GM12878 (cell line): ENCODE results near the gene PHC1. TPM values are rescaled to one million over a fixed set of nuclear protein-coding genes. Genes with fewer than 3 reads are reported as not detected.

Experiments
- ATAC-seq: fragments of 200-7000 bp; cut with Tn5 transposase; 3 replicates; pipeline ENCODE4 v1.9.1; 2020; ENCODE audit warnings: mild to moderate bottlenecking, moderate library complexity
- BruUV-seq: library from RNA; stranded (reverse); fragments of 400-500 nt; replicated peaks from 2 replicates; lab custom pipeline; 2021; lab: Mats Ljungman, UMichigan
- CTCF ChIA-PET: fragments of 300-600 bp; sonication (Branson Sonifier 250); formaldehyde crosslinking; extraction: SDS; loops from one replicate; lab custom pipeline; 2021; ENCODE audit warnings: inconsistent platforms; lab: Yijun Ruan, JAX
- POLR2A ChIA-PET: fragments of 350-600 bp; formaldehyde crosslinking; extraction: SDS; loops from one replicate; lab custom pipeline; 2021; ENCODE audit warnings: inconsistent platforms; lab: Charles Lee
- RAD21 ChIA-PET: fragments of 300-600 bp; sonication (Branson Sonifier 250); formaldehyde crosslinking; loops from one replicate; lab custom pipeline; 2023; ENCODE audit warnings: antibody characterized with exemption; ENCODE audit not compliant: unreplicated experiment; lab: Charles Lee
- SMC1A ChIA-PET: fragments of 300-600 bp; sonication (Branson Sonifier 250); formaldehyde crosslinking; loops from one replicate; lab custom pipeline; 2023; ENCODE audit not compliant: unreplicated experiment, uncharacterized antibody; lab: Charles Lee
- DNase-seq: peaks from one replicate; pipeline ENCODE4 v3.0.0-alpha.2; 2011; ENCODE audit warnings: low read depth, low spot score
- FAIRE-seq: peaks from 3 replicates; lab custom pipeline; 2011; peaks lifted over from hg19 to GRCh38; lab: Jason Lieb, UNC
- H2AFZ ChIP-seq: 2 replicates; pipeline ENCODE4 v1.6.0; 2011; ENCODE audit warnings: low read depth, low read length, control low read depth; ENCODE audit not compliant: control insufficient read depth
- H3K27ac ChIP-seq: 2 replicates; pipeline ENCODE4 v1.5.1; 2011; ENCODE audit warnings: control low read depth; ENCODE audit not compliant: control insufficient read depth, insufficient read depth
- H3K27me3 ChIP-seq, 2 experiments: replicated peaks in 1 of 2; 2 replicates each; pipeline versions ENCODE4 v1.6.0 to v1.6.1; 2011; ENCODE audit warnings: low read length in 1 of 2; ENCODE audit not compliant: control insufficient read depth in 2 of 2, insufficient read depth in 2 of 2
- H3K36me3 ChIP-seq, 2 experiments: 2 replicates each; pipeline ENCODE4 v1.5.1; 2011; ENCODE audit warnings: low read length in 1 of 2; ENCODE audit not compliant: control insufficient read depth in 2 of 2, insufficient read depth in 2 of 2
- H3K4me1 ChIP-seq: 2 replicates; pipeline ENCODE4 v1.6.1; 2011; ENCODE audit warnings: mild to moderate bottlenecking, low read length, moderate library complexity, mixed read lengths; ENCODE audit not compliant: control insufficient read depth, insufficient read depth
- H3K4me2 ChIP-seq: 2 replicates; pipeline ENCODE4 v1.6.0; 2011; ENCODE audit warnings: control low read depth; ENCODE audit not compliant: control insufficient read depth, insufficient read depth
- H3K4me3 ChIP-seq: fragments of 200-600 bp; sonication (generic); 2 replicates; pipeline ENCODE4 v1.5.1; 2016
- H3K79me2 ChIP-seq: 2 replicates; pipeline ENCODE4 v1.6.0; 2011; ENCODE audit warnings: low read length; ENCODE audit not compliant: control insufficient read depth, insufficient read depth
- H3K9ac ChIP-seq: 2 replicates; pipeline ENCODE4 v1.8.0; 2011; ENCODE audit warnings: low read length, control low read depth, mixed read lengths; ENCODE audit not compliant: control insufficient read depth, insufficient read depth
- H3K9me3 ChIP-seq: replicated peaks from 3 replicates; pipeline ENCODE4 v1.5.1; 2011; ENCODE audit warnings: mild to moderate bottlenecking, low read length; ENCODE audit not compliant: control insufficient read depth, insufficient read depth
- H4K20me1 ChIP-seq: 2 replicates; pipeline ENCODE4 v1.6.0; 2011; ENCODE audit not compliant: control insufficient read depth, insufficient read depth
- ATF7 ChIP-seq: fragments of 450-650 bp; IDR thresholded peaks from 2 replicates; pipeline ENCODE4 v1.6.1; 2016; ENCODE audit warnings: low read depth, mild to moderate bottlenecking
- ETV6 ChIP-seq, 2 experiments: fragments of 450-650 bp in 1 of 2; IDR thresholded peaks in 1 of 2; conservative IDR thresholded peaks in 1 of 2; 2 replicates each; pipeline ENCODE4 v1.6.1; 2014; ENCODE audit warnings: antibody characterized with exemption in 1 of 2, borderline replicate concordance in 1 of 2, low read depth in 1 of 2, mild to moderate bottlenecking in 1 of 2, moderate library complexity in 1 of 2
- KAT2A ChIP-seq: conservative IDR thresholded peaks from 2 replicates; pipeline ENCODE4 v1.6.1; 2011; ENCODE audit warnings: low read depth, low read length; ENCODE audit not compliant: control insufficient read depth
- in situ Hi-C: fragments of 300-500 bp; cut with MboI; formaldehyde crosslinking; loops from 9 replicates; pipeline ENCODE4 v1.14.3; 2018; ENCODE audit warnings: mixed read lengths
- intact Hi-C: fragments of 100-400 bp; cut with micrococcal nuclease; formaldehyde crosslinking; loops from one replicate; pipeline ENCODE4 v1.14.2; 2022; ENCODE audit not compliant: unreplicated experiment
- polyA plus RNA-seq, 11 experiments: library from polyadenylated mRNA; depleted of rRNA in 4 of 11; unstranded in 6 of 11; stranded (reverse) in 5 of 11; fragments of >200 nt; fragmentation: Nextera tagmentation in 4 of 11; fragmentation: Illumina TruSeq in 1 of 11; extraction: Ambion mirVana in 4 of 11; extraction: Trizol in 1 of 11; gene quantifications; 1 replicate in 1 of 11; 2 replicates in 10 of 11; pipeline versions ENCODE4 v1.2.1 to v1.2.3, GENCODE V29; 2011 to 2016; ENCODE audit warnings: inconsistent platforms in 2 of 11, missing spikeins in 2 of 11, low read depth in 1 of 11
- total RNA-seq, 4 experiments: library from RNA; depleted of rRNA in 3 of 4; stranded (reverse); fragments of >200 nt in 3 of 4; fragmentation: Illumina TruSeq in 1 of 4; extraction: Trizol in 1 of 4; gene quantifications; 2 replicates each; pipeline versions ENCODE4 v1.2.1 to v1.2.3, GENCODE V29; 2013 to 2021
- TF ChIP-seq, protein P1 (sequence below): IDR thresholded peaks from 2 replicates; pipeline ENCODE4 v1.6.1; 2012; ENCODE audit warnings: mild to moderate bottlenecking, low read depth, low read length

Gene PHC1
- total and polyA plus RNA-seq, 10 of the 15 experiments (the other 5 are each of a cell fraction or from before 2014, with no cell fraction given): 0.50 to 16.3 (median 2.1) TPM

- Histone ChIP-seq H3K4me2 (no peak overlapping the region), H3K79me2 (no peaks in the 10 kb centered on the region), H3K4me3 (no peak overlapping the region), H3K4me1 (no peaks in the 10 kb centered on the region), H3K36me3 (no peaks in the 10 kb centered on the region), H3K27ac (no peak overlapping the region), H3K27me3 (no peaks in the 10 kb centered on the region), H3K9ac (no peak overlapping the region), H4K20me1 (no peaks in the 10 kb centered on the region), H2AFZ (no peak overlapping the region), H3K9me3 (no peaks in the 10 kb centered on the region; the same call in 2 of the 3 replicates)
- TF ChIP-seq KAT2A (no peak), ATF7 (no peak), ETV6 (conservative IDR thresholded peaks at IDR 0.05 in 1 of 2, IDR thresholded peaks at IDR 0.05 in 1 of 2; ENCODE audit: borderline replicate concordance in 1 of 2, low read depth in 1 of 2) (no peak)
- TF ChIP-seq, protein P1, sequence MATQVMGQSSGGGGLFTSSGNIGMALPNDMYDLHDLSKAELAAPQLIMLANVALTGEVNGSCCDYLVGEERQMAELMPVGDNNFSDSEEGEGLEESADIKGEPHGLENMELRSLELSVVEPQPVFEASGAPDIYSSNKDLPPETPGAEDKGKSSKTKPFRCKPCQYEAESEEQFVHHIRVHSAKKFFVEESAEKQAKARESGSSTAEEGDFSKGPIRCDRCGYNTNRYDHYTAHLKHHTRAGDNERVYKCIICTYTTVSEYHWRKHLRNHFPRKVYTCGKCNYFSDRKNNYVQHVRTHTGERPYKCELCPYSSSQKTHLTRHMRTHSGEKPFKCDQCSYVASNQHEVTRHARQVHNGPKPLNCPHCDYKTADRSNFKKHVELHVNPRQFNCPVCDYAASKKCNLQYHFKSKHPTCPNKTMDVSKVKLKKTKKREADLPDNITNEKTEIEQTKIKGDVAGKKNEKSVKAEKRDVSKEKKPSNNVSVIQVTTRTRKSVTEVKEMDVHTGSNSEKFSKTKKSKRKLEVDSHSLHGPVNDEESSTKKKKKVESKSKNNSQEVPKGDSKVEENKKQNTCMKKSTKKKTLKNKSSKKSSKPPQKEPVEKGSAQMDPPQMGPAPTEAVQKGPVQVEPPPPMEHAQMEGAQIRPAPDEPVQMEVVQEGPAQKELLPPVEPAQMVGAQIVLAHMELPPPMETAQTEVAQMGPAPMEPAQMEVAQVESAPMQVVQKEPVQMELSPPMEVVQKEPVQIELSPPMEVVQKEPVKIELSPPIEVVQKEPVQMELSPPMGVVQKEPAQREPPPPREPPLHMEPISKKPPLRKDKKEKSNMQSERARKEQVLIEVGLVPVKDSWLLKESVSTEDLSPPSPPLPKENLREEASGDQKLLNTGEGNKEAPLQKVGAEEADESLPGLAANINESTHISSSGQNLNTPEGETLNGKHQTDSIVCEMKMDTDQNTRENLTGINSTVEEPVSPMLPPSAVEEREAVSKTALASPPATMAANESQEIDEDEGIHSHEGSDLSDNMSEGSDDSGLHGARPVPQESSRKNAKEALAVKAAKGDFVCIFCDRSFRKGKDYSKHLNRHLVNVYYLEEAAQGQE: no peak
- DNase-seq: no peak
- no peak for FAIRE-seq
- RAD21 ChIA-PET: no interaction called here
- CTCF ChIA-PET: interaction anchor here (0.8 to 1.6 kb wide), 2 partner anchors 8 to 14 kb away, joined by 4 to 8 read pairs; no protein-coding TSS in a partner anchor
- POLR2A ChIA-PET: no interaction called here
- SMC1A ChIA-PET: interaction anchor here (0.9 kb wide), 1 partner anchor 145 kb away, joined by 3 read pairs; no protein-coding TSS in a partner anchor
- intact Hi-C loops: no loop called here
- in situ Hi-C loops: no loop called here
- no peak for ATAC-seq
- BruUV-seq: no TSS peak
These were observed 9.6 kb upstream of the PHC1 start for GRCh38 chr12:8904665-8905064.
